Measurements from ENCODE around the gene ADRA2C.

- no peak for TF ChIP-seq EZH2 (IDR thresholded peaks at IDR 0.05; ENCODE audit: borderline replicate concordance)
- no peak for TF ChIP-seq EZH2phosphoT487 (IDR thresholded peaks at IDR 0.05; ENCODE audit: low read depth, severe bottlenecking, unreplicated experiment)
- TF ChIP-seq CTCF (IDR thresholded peaks at IDR 0.05; ENCODE audit: poor library complexity): no peak
Measured at GRCh38 chr4:3790006-3790561, 23.9 kb downstream of the ADRA2C start.

Measured in hepatocyte (in vitro differentiated cells).